SK-N-SH (cell line): Measurements from ENCODE around the gene TANC1. TPM values are rescaled to one million over a fixed set of nuclear protein-coding genes. Genes with fewer than 3 reads are reported as not detected.

ENCODE experiments used
- CTCF ChIA-PET: fragments of 300-600, 350-600 bp; formaldehyde crosslinking; extraction: SDS; loops from one replicate; lab custom pipeline; 2021; lab: Yijun Ruan, JAX
- POLR2A ChIA-PET: fragments of 350-600 bp; sonication (Branson Sonifier 250); formaldehyde crosslinking; extraction: SDS; loops from one replicate; lab custom pipeline; 2020; ENCODE audit warnings: antibody characterized with exemption, inconsistent platforms; lab: Yijun Ruan, JAX
- DNase-seq: peaks from one replicate; pipeline ENCODE4 v3.0.0; 2012
- H2AFZ ChIP-seq: fragments of 200-600 bp; sonication (generic); 2 replicates; pipeline ENCODE4 v1.8.1; 2016; ENCODE audit warnings: antibody characterized with exemption, mild to moderate bottlenecking, low read depth
- H3F3A ChIP-seq: fragments of 200-600 bp; sonication (generic); replicated peaks from 2 replicates; pipeline ENCODE3; 2016; ENCODE audit warnings: antibody characterized with exemption, mild to moderate bottlenecking; ENCODE audit not compliant: insufficient read depth
- H3K27ac ChIP-seq, 2 experiments: fragments of 200-500 bp in 1 of 2; fragments of 200-600 bp in 1 of 2; sonication (Bioruptor generic) in 1 of 2; sonication (generic), shearing (Covaris generic) in 1 of 2; 2 replicates each; pipeline versions ENCODE4 v1.5.1 to v1.6.1; 2014 to 2016; ENCODE audit warnings: low read depth in 2 of 2, inconsistent platforms in 1 of 2, low read length in 1 of 2, mild to moderate bottlenecking in 1 of 2, mixed read lengths in 1 of 2
- H3K27me3 ChIP-seq: fragments of 200-600 bp; sonication (generic), shearing (Covaris generic); 2 replicates; pipeline ENCODE4 v1.6.1; 2016; ENCODE audit warnings: mixed run types; ENCODE audit not compliant: insufficient read depth
- H3K36me3 ChIP-seq, 2 experiments: fragments of 200-500 bp in 1 of 2; fragments of 200-600 bp in 1 of 2; sonication (Bioruptor generic) in 1 of 2; sonication (generic) in 1 of 2; replicated peaks in 1 of 2; 2 replicates each; pipeline versions ENCODE3 to v1.5.1; 2014 to 2016; ENCODE audit warnings: low read length in 1 of 2, mild to moderate bottlenecking in 1 of 2; ENCODE audit not compliant: insufficient read depth in 2 of 2, control insufficient read depth in 1 of 2
- H3K4me1 ChIP-seq, 2 experiments: fragments of 200-500 bp in 1 of 2; fragments of 200-600 bp in 1 of 2; sonication (Bioruptor generic) in 1 of 2; sonication (generic), shearing (Covaris generic) in 1 of 2; 2 replicates each; pipeline versions ENCODE4 v1.5.1 to v1.6.1; 2014 to 2016; ENCODE audit warnings: low read depth in 1 of 2, low read length in 1 of 2, mixed run types in 1 of 2; ENCODE audit not compliant: insufficient read depth in 2 of 2, control insufficient read depth in 1 of 2
- H3K4me2 ChIP-seq: fragments of 200-600 bp; sonication (generic), shearing (Covaris generic); 2 replicates; pipeline ENCODE4 v1.6.1; 2017; ENCODE audit warnings: mixed run types
- H3K4me3 ChIP-seq, 2 experiments: fragments of 200-500 bp in 1 of 2; fragments of 200-600 bp in 1 of 2; sonication (Bioruptor generic) in 1 of 2; sonication (generic), shearing (Covaris generic) in 1 of 2; 2 replicates each; pipeline versions ENCODE4 v1.5.1 to v1.8.1; 2014 to 2016; ENCODE audit warnings: low read depth in 2 of 2, inconsistent platforms in 1 of 2, low read length in 1 of 2, mild to moderate bottlenecking in 1 of 2, mixed read lengths in 1 of 2, moderate library complexity in 1 of 2
- H3K79me2 ChIP-seq: fragments of 200-600 bp; sonication (generic); 2 replicates; pipeline ENCODE4 v1.8.1; 2017; ENCODE audit warnings: mild to moderate bottlenecking; ENCODE audit not compliant: insufficient read depth
- H3K9ac ChIP-seq: fragments of 200-600 bp; sonication (generic); 2 replicates; pipeline ENCODE4 v1.6.1; 2017; ENCODE audit warnings: mixed run types
- H3K9me2 ChIP-seq: fragments of 200-600 bp; sonication (generic); 2 replicates; pipeline ENCODE4 v1.6.1; 2017; ENCODE audit warnings: mixed run types
- H3K9me3 ChIP-seq: fragments of 200-600 bp; sonication (generic); 2 replicates; pipeline ENCODE4 v1.6.1; 2017; ENCODE audit warnings: mixed run types, mild to moderate bottlenecking, moderate library complexity
- H4K20me1 ChIP-seq: fragments of 200-600 bp; sonication (generic); 2 replicates; pipeline ENCODE4 v1.6.1; 2017; ENCODE audit warnings: mild to moderate bottlenecking, mixed run types; ENCODE audit not compliant: insufficient read depth
- CHD2 ChIP-seq: fragments of 150-350 bp; IDR thresholded peaks from 2 replicates; pipeline ENCODE4 v1.6.1; 2018; ENCODE audit warnings: low read length; ENCODE audit not compliant: partially characterized antibody
- ELF1 ChIP-seq: IDR thresholded peaks from 2 replicates; pipeline ENCODE4 v1.4.0; 2012
- EP300 ChIP-seq, 2 experiments: IDR thresholded peaks; 2 replicates each; pipeline versions ENCODE4 v1.4.0 to v1.6.1; 2012; ENCODE audit warnings: borderline replicate concordance in 1 of 2, low read depth in 1 of 2, low read length in 1 of 2
- FOSL2 ChIP-seq: IDR thresholded peaks from 2 replicates; pipeline ENCODE4 v1.4.0; 2012; ENCODE audit warnings: low read depth, mild to moderate bottlenecking, moderate library complexity, borderline replicate concordance
- FOXJ3 ChIP-seq: sonication (generic); formaldehyde crosslinking; IDR thresholded peaks from 2 replicates; pipeline ENCODE4 v1.5.1; 2020; ENCODE audit warnings: mild to moderate bottlenecking, missing genetic modification reagents
- GABPA ChIP-seq: IDR thresholded peaks from 2 replicates; pipeline ENCODE4 v1.4.0; 2012; ENCODE audit warnings: low read depth, mild to moderate bottlenecking
- GATA2 ChIP-seq: sonication (generic); formaldehyde crosslinking; IDR thresholded peaks from 2 replicates; pipeline ENCODE4 v1.5.0; 2020; ENCODE audit warnings: mild to moderate bottlenecking, missing genetic modification reagents
- IRF3 ChIP-seq: fragments of 150-350 bp; IDR thresholded peaks from 2 replicates; pipeline ENCODE4 v1.6.1; 2016; ENCODE audit warnings: mild to moderate bottlenecking, low read depth, low read length
- JUND ChIP-seq: IDR thresholded peaks from 2 replicates; pipeline ENCODE4 v1.4.0; 2012
- MEF2A ChIP-seq: IDR thresholded peaks from 2 replicates; pipeline ENCODE4 v1.4.0; 2012; ENCODE audit warnings: low read depth, borderline replicate concordance
- MXI1 ChIP-seq: IDR thresholded peaks from 2 replicates; pipeline ENCODE4 v1.6.1; 2012; ENCODE audit warnings: mild to moderate bottlenecking, low read depth, low read length, improper control_type of control experiment
- NFIC ChIP-seq: IDR thresholded peaks from 2 replicates; pipeline ENCODE4 v1.4.0; 2012; ENCODE audit warnings: borderline replicate concordance
- NRF1 ChIP-seq: IDR thresholded peaks from 2 replicates; pipeline ENCODE4 v1.6.1; 2012; ENCODE audit warnings: low read depth, mild to moderate bottlenecking, low read length
- PBX3 ChIP-seq: IDR thresholded peaks from 2 replicates; pipeline ENCODE4; 2012
- POLR2AphosphoS5 ChIP-seq: IDR thresholded peaks from 2 replicates; pipeline ENCODE4 v1.6.1; 2012; ENCODE audit warnings: low read depth, low read length
- RAD21 ChIP-seq: IDR thresholded peaks from 2 replicates; pipeline ENCODE4 v1.6.1; 2012; ENCODE audit warnings: mild to moderate bottlenecking, low read length
- RCOR1 ChIP-seq: fragments of 150-350 bp; IDR thresholded peaks from 2 replicates; pipeline ENCODE4 v1.6.1; 2017; ENCODE audit warnings: antibody characterized with exemption, low read length
- RFX5 ChIP-seq: IDR thresholded peaks from 2 replicates; pipeline ENCODE4 v1.6.1; 2012; ENCODE audit warnings: mild to moderate bottlenecking, improper control_type of control experiment, low read length
- RXRA ChIP-seq: IDR thresholded peaks from 2 replicates; pipeline ENCODE4 v1.4.0; 2012; ENCODE audit warnings: low read depth, mild to moderate bottlenecking, borderline replicate concordance
- SMC3 ChIP-seq: IDR thresholded peaks from 2 replicates; pipeline ENCODE4 v1.6.1; 2012; ENCODE audit warnings: low read depth, low read length, improper control_type of control experiment
- TCF12 ChIP-seq: IDR thresholded peaks from 2 replicates; pipeline ENCODE4 v1.4.0; 2012
- TEAD4 ChIP-seq: IDR thresholded peaks from 2 replicates; pipeline ENCODE4 v1.4.0; 2012; ENCODE audit warnings: mild to moderate bottlenecking, borderline replicate concordance; ENCODE audit not compliant: insufficient read depth
- USF1 ChIP-seq: IDR thresholded peaks from 2 replicates; pipeline ENCODE4 v1.4.0; 2012; ENCODE audit warnings: low read depth, borderline replicate concordance
- USF2 ChIP-seq: fragments of 150-350 bp; IDR thresholded peaks from 2 replicates; pipeline ENCODE4 v1.6.1; 2017; ENCODE audit warnings: antibody characterized with exemption, low read length, low read depth, borderline replicate concordance
- ZBTB33 ChIP-seq: IDR thresholded peaks from 2 replicates; pipeline ENCODE4 v1.4.0; 2012; ENCODE audit warnings: low read depth, borderline replicate concordance
- WGBS: methylation state at CpG from one replicate; pipeline ENCODE4 v1.1.6; 2017; ENCODE audit warnings: low lambda C conversion rate; 5-methylcytosine and 5-hydroxymethylcytosine counted together
- polyA plus RNA-seq, 3 experiments: library from polyadenylated mRNA; depleted of rRNA; stranded (reverse); fragments of >200 nt; gene quantifications; 2 replicates each; pipeline ENCODE4 v1.2.3, GENCODE V29; 2012
- TF ChIP-seq, protein P1 (sequence below): fragments of 200-600 bp; sonication (generic); IDR thresholded peaks from 2 replicates; pipeline ENCODE4 v1.6.1; 2017; ENCODE audit warnings: antibody characterized with exemption, mild to moderate bottlenecking, moderate library complexity
- TF ChIP-seq, protein P2 (sequence below): IDR thresholded peaks from 2 replicates; pipeline ENCODE4 v1.4.0; 2012; ENCODE audit warnings: low read depth

Gene TANC1
- polyA plus RNA-seq, 1 of the 3 experiments (the other 2 are of a cell fraction): 19.2 TPM

DNA sequence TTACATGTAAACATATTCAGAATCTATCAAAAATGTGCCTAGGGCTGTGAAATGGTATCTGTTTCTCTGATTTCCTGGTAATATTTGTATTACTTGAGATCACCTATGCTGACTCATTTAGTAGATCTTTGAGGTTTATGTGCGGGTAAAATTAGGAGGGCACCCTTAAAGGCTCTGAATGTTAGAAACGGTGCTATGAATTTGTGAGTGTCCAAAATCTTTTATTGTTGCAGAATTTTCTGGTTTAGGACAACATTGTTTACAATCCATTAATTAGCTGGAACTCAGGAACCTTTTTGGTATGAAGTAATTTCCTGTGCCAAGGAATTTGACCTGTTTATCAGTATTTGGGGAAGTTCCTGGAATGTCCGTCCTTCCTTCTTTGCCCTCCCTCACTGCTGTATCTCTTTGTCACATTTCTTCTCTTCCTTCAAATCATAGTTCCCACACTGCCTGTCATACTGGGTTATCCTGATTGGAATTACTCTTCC lies 130.5 kb downstream of the TANC1 start:
- peaks cover 10 to 12% of the 10 kb centered on the region in 2 experiments for H3K36me3 ChIP-seq
- H3K9ac ChIP-seq: no peak overlapping the region
- H3K9me2 ChIP-seq: no peaks in the 10 kb centered on the region
- DNase-seq: no peak
- H2AFZ ChIP-seq: no peak overlapping the region
- WGBS: 33% methylated on average over 3 of the region's 3 CpGs
- no peaks in the 10 kb centered on the region for H3K9me3 ChIP-seq
- ChIA-PET CTCF (interaction anchor here (1.0 to 1.6 kb wide), 2 partner anchors 10 to 20 kb away, joined by 4 to 5 read pairs; no protein-coding TSS in a partner anchor), POLR2A (no interaction called here)
- H3K79me2 ChIP-seq: peaks cover 35% of the 10 kb centered on the region; the same call in 1 of the 2 replicates
- H3F3A ChIP-seq: peaks cover 15% of the 10 kb centered on the region
- no peak overlapping the region for H3K4me3 ChIP-seq
- H3K4me1 ChIP-seq: peaks cover 13 to 21% of the 10 kb centered on the region in 2 experiments; a peak in 3 of 4 replicates
- H3K27me3 ChIP-seq: no peaks in the 10 kb centered on the region
- H4K20me1 ChIP-seq: no peaks in the 10 kb centered on the region
- 0 out of 2 replicates have a peak overlapping the region, but pooled peaks have one; percentile 14 for H3K4me2 ChIP-seq
- H3K27ac ChIP-seq: peak overlapping the region; percentile 34 to 62; a peak in 3 of 4 replicates
- peak; percentile 21; the same call in 1 of the 2 replicates for TF ChIP-seq POLR2AphosphoS5
- TF ChIP-seq TCF12: peak; percentile 22; the same call in 1 of the 2 replicates
- no peak for TF ChIP-seq RAD21
- TF ChIP-seq USF2: no peak
- peak; percentile 47 for TF ChIP-seq PBX3
- TF ChIP-seq TEAD4: no peak
- no peak for TF ChIP-seq USF1
- no peak for TF ChIP-seq RCOR1
- TF ChIP-seq GATA2 (CRISPR knock-in tag): no peak
- 0 out of 2 replicates have a peak, but pooled peaks have one; percentile 14 for TF ChIP-seq JUND
- TF ChIP-seq IRF3: no peak
- TF ChIP-seq EP300 (IDR thresholded peaks at IDR 0.05; ENCODE audit: borderline replicate concordance in 1 of 2, low read depth in 1 of 2, low read length in 1 of 2): peak in 1 of 2 experiments; percentile 43; a peak in 1 of 4 replicates
- no peak for TF ChIP-seq MEF2A
- no peak for TF ChIP-seq CHD2
- no peak for TF ChIP-seq RFX5
- no peak for TF ChIP-seq SMC3
- TF ChIP-seq, protein P1, sequence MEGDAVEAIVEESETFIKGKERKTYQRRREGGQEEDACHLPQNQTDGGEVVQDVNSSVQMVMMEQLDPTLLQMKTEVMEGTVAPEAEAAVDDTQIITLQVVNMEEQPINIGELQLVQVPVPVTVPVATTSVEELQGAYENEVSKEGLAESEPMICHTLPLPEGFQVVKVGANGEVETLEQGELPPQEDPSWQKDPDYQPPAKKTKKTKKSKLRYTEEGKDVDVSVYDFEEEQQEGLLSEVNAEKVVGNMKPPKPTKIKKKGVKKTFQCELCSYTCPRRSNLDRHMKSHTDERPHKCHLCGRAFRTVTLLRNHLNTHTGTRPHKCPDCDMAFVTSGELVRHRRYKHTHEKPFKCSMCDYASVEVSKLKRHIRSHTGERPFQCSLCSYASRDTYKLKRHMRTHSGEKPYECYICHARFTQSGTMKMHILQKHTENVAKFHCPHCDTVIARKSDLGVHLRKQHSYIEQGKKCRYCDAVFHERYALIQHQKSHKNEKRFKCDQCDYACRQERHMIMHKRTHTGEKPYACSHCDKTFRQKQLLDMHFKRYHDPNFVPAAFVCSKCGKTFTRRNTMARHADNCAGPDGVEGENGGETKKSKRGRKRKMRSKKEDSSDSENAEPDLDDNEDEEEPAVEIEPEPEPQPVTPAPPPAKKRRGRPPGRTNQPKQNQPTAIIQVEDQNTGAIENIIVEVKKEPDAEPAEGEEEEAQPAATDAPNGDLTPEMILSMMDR: no peak
- TF ChIP-seq FOSL2: no peak
- TF ChIP-seq, protein P2, sequence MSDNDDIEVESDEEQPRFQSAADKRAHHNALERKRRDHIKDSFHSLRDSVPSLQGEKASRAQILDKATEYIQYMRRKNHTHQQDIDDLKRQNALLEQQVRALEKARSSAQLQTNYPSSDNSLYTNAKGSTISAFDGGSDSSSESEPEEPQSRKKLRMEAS: no peak
- 0 out of 2 replicates have a peak, but pooled peaks have one; percentile 16 for TF ChIP-seq RXRA
- TF ChIP-seq NFIC: no peak
- no peak for TF ChIP-seq ELF1
- TF ChIP-seq NRF1: no peak
- TF ChIP-seq ZBTB33: no peak
- TF ChIP-seq GABPA: no peak
- TF ChIP-seq MXI1: no peak
- no peak for TF ChIP-seq FOXJ3 (CRISPR knock-in tag)
